HUES64 (cell line): ENCODE measurements around the gene ZKSCAN1.
"Not testable (repeated sequence)": the region's sequence is repeated elsewhere in the genome, so short reads cannot be mapped to it uniquely, and the experiment has no call there.

Experiments
- H3K27ac ChIP-seq: 2 replicates; pipeline ENCODE4 v1.7.0; 2013; ENCODE audit warnings: low read depth, low read length, inconsistent platforms
- H3K27me3 ChIP-seq: 2 replicates; pipeline ENCODE4 v1.6.1; 2013; ENCODE audit warnings: mild to moderate bottlenecking, low read length; ENCODE audit not compliant: insufficient read depth
- H3K36me3 ChIP-seq: 2 replicates; pipeline ENCODE4 v1.6.1; 2013; ENCODE audit warnings: mild to moderate bottlenecking, low read length; ENCODE audit not compliant: insufficient read depth
- H3K4me1 ChIP-seq: 2 replicates; pipeline ENCODE4 v1.6.1; 2013; ENCODE audit warnings: mild to moderate bottlenecking, low read length, moderate library complexity; ENCODE audit not compliant: insufficient read depth
- H3K4me3 ChIP-seq: 2 replicates; pipeline ENCODE4 v1.5.1; 2013; ENCODE audit warnings: mild to moderate bottlenecking, low read length, moderate library complexity
- H3K9ac ChIP-seq: 2 replicates; pipeline ENCODE4 v1.6.1; 2013; ENCODE audit warnings: mild to moderate bottlenecking, low read depth, low read length
- H3K9me3 ChIP-seq: 2 replicates; pipeline ENCODE4 v1.6.1; 2013; ENCODE audit warnings: low read depth, low read length; ENCODE audit not compliant: insufficient read depth
- whole genome bisulfite sequencing: fragments of 150-250, 120-280 bp; methylation state at CpG from one replicate; pipeline ENCODE4 v1.1.7; 2013; ENCODE audit warnings: missing lambda C conversion rate; 5-methylcytosine and 5-hydroxymethylcytosine counted together

Gene ZKSCAN1

GRCh38 chr7:100003711-100004661, 11.4 kb upstream of the ZKSCAN1 start:
- H3K9me3 ChIP-seq = no peaks in the 10 kb centered on the region
- H3K27ac ChIP-seq = 0 out of 2 replicates have a peak overlapping the region, but pooled peaks have one; percentile 13

GRCh38 chr7:100007887-100008286, 7.5 kb upstream of the ZKSCAN1 start:
- no peaks in the 10 kb centered on the region for H3K9me3 ChIP-seq
- H3K27me3 ChIP-seq = no peaks in the 10 kb centered on the region
- H3K4me3 ChIP-seq = no peak overlapping the region
- H3K9ac ChIP-seq = no peak overlapping the region
- WGBS = 61% methylated on average over 3 of the region's 3 CpGs
- H3K4me1 ChIP-seq = peaks cover 4% of the 10 kb centered on the region; the same call in 1 of the 2 replicates
- no peaks in the 10 kb centered on the region for H3K36me3 ChIP-seq
- no peak overlapping the region for H3K27ac ChIP-seq

More at GRCh38 chr7:100003711-100004661, 11.4 kb upstream of the ZKSCAN1 start:
- peaks cover 4% of the 10 kb centered on the region; the same call in 1 of the 2 replicates for H3K4me1 ChIP-seq
- no peaks in the 10 kb centered on the region for H3K27me3 ChIP-seq
- H3K4me3 ChIP-seq = no peak overlapping the region
- no peaks in the 10 kb centered on the region for H3K36me3 ChIP-seq
- H3K9ac ChIP-seq = no peak overlapping the region
- WGBS = 66% methylated on average over 14 of the region's 14 CpGs

GRCh38 chr7:100008525-100008924, 6.9 kb upstream of the ZKSCAN1 start:
- Histone ChIP-seq H3K27me3 (no peaks in the 10 kb centered on the region), H3K9ac (no peak overlapping the region), H3K4me1 (peaks cover 4% of the 10 kb centered on the region; the same call in 1 of the 2 replicates), H3K27ac (no peak overlapping the region), H3K36me3 (no peaks in the 10 kb centered on the region), H3K9me3 (no peaks in the 10 kb centered on the region), H3K4me3 (no peak overlapping the region)
- WGBS = 91% methylated on average over 10 of the region's 10 CpGs

- H3K36me3 ChIP-seq, H3K27me3 ChIP-seq, H3K9me3 ChIP-seq, H3K4me1 ChIP-seq, H3K4me3 ChIP-seq, H3K9ac ChIP-seq, H3K27ac ChIP-seq: not testable (repeated sequence)
- 81% methylated on average over 8 of the region's 8 CpGs for WGBS
These were observed 5.4 kb upstream of the ZKSCAN1 start for GRCh38 chr7:100009952-100010351.

- H3K27me3 ChIP-seq = no peaks in the 10 kb centered on the region
- H3K4me1 ChIP-seq = 0 out of 2 replicates have a peak, but pooled peaks cover 3% of the 10 kb centered on the region
- H3K9ac ChIP-seq = no peak overlapping the region
- no peaks in the 10 kb centered on the region for H3K9me3 ChIP-seq
- H3K27ac ChIP-seq = no peak overlapping the region
- 68% methylated on average over 2 of the region's 2 CpGs for WGBS
- H3K4me3 ChIP-seq = no peak overlapping the region
- no peaks in the 10 kb centered on the region for H3K36me3 ChIP-seq
These were observed 4.5 kb upstream of the ZKSCAN1 start for GRCh38 chr7:100010901-100011300.

GRCh38 chr7:100011516-100011915, 3.9 kb upstream of the ZKSCAN1 start:
- 60% methylated on average over 2 of the region's 3 CpGs for WGBS
- H3K9me3 ChIP-seq = no peaks in the 10 kb centered on the region

GRCh38 chr7:100012385-100013327, 2.7 kb upstream of the ZKSCAN1 start:
- not testable (repeated sequence) for H3K27me3 ChIP-seq, H3K9ac ChIP-seq, H3K4me3 ChIP-seq, H3K27ac ChIP-seq, H3K9me3 ChIP-seq, H3K36me3 ChIP-seq
- H3K4me1 ChIP-seq = peaks cover 10% of the 10 kb centered on the region; the same call in 1 of the 2 replicates
- 90% methylated on average over 14 of the region's 14 CpGs for WGBS

More at GRCh38 chr7:100011516-100011915, 3.9 kb upstream of the ZKSCAN1 start:
- no peaks in the 10 kb centered on the region for H3K27me3 ChIP-seq
- no peaks in the 10 kb centered on the region for H3K36me3 ChIP-seq
- 0 out of 2 replicates have a peak, but pooled peaks cover 6% of the 10 kb centered on the region for H3K4me1 ChIP-seq
- no peak overlapping the region for H3K4me3 ChIP-seq
- H3K9ac ChIP-seq = no peak overlapping the region
- no peak overlapping the region for H3K27ac ChIP-seq

GRCh38 chr7:100013328-100013676, 2.1 kb upstream of the ZKSCAN1 start:
- no peak overlapping the region for H3K27ac ChIP-seq
- H3K36me3 ChIP-seq = peaks cover 5% of the 10 kb centered on the region; the same call in 1 of the 2 replicates
- H3K27me3 ChIP-seq = no peaks in the 10 kb centered on the region
- 77% methylated on average over 2 of the region's 3 CpGs for WGBS
- H3K4me1 ChIP-seq = peaks cover 10% of the 10 kb centered on the region; the same call in 1 of the 2 replicates
- H3K9me3 ChIP-seq = no peaks in the 10 kb centered on the region
- H3K4me3 ChIP-seq = no peak overlapping the region
- no peak overlapping the region for H3K9ac ChIP-seq

GRCh38 chr7:100016215-100016901, 962 bp downstream of the ZKSCAN1 start:
- Histone ChIP-seq H3K4me1 (peaks cover 10% of the 10 kb centered on the region; the same call in 1 of the 2 replicates), H3K27me3 (no peaks in the 10 kb centered on the region), H3K9ac (peak overlapping the region; percentile 95), H3K4me3 (peak overlapping the region; percentile 94), H3K27ac (peak overlapping the region; percentile 75; the same call in 1 of the 2 replicates), H3K36me3 (peaks cover 8% of the 10 kb centered on the region; the same call in 1 of the 2 replicates), H3K9me3 (no peaks in the 10 kb centered on the region)
- WGBS = 55% methylated on average over 8 of the region's 11 CpGs

- H3K36me3 ChIP-seq = peaks cover 15% of the 10 kb centered on the region; the same call in 1 of the 2 replicates
- H3K27me3 ChIP-seq = no peaks in the 10 kb centered on the region
- H3K9ac ChIP-seq = no peak overlapping the region
- no peaks in the 10 kb centered on the region for H3K9me3 ChIP-seq
- H3K27ac ChIP-seq = no peak overlapping the region
- 96% methylated on average over 11 of the region's 11 CpGs for WGBS
- H3K4me3 ChIP-seq = peak overlapping the region; percentile 94; the same call in 1 of the 2 replicates
- peaks cover 10% of the 10 kb centered on the region; the same call in 1 of the 2 replicates for H3K4me1 ChIP-seq
These were observed 1.9 kb downstream of the ZKSCAN1 start for GRCh38 chr7:100017300-100017699.
